Activated CD4-positive, alpha-beta T cell treated with anti-CD3 and anti-CD28 coated beads, Interleukin-2, amount 10 ng/mL, durations not matched to agents 24 days and 14 days (primary cell): Measurements from ENCODE around the gene SNX1. TPM values are rescaled to one million over a fixed set of nuclear protein-coding genes. Genes with fewer than 3 reads are reported as not detected.

Experiments used
- DNase-seq: peaks from one replicate; pipeline ENCODE4 v3.0.0; 2022
- H3K27ac Mint-ChIP-seq: one replicate; pipeline ENCODE4 v1.8.0; 2022; ENCODE audit warnings: mild to moderate bottlenecking, mixed read lengths
- H3K27me3 Mint-ChIP-seq: one replicate; pipeline ENCODE4 v1.8.0; 2022; ENCODE audit warnings: mixed read lengths
- H3K36me3 Mint-ChIP-seq: one replicate; pipeline ENCODE4 v1.8.0; 2022; ENCODE audit warnings: low read depth, mild to moderate bottlenecking, mixed read lengths
- H3K4me1 Mint-ChIP-seq: one replicate; pipeline ENCODE4 v1.8.0; 2021; ENCODE audit warnings: mixed read lengths
- H3K4me3 Mint-ChIP-seq: one replicate; pipeline ENCODE4 v1.8.0; 2022; ENCODE audit warnings: mild to moderate bottlenecking, moderate library complexity, mixed read lengths
- H3K9me3 Mint-ChIP-seq: one replicate; pipeline ENCODE4 v1.8.0; 2021; ENCODE audit warnings: mixed read lengths
- intact Hi-C: fragments of 100-400 bp; cut with micrococcal nuclease; formaldehyde crosslinking; loops from one replicate; pipeline ENCODE4 v1.15.1; 2023
- total RNA-seq: library from RNA; stranded (reverse); gene quantifications from 2 replicates; pipeline ENCODE4 v1.2.3, GENCODE V29; 2022

Gene SNX1
- total RNA-seq, 1 donor from 2014 or later, result 129 TPM

DNA sequence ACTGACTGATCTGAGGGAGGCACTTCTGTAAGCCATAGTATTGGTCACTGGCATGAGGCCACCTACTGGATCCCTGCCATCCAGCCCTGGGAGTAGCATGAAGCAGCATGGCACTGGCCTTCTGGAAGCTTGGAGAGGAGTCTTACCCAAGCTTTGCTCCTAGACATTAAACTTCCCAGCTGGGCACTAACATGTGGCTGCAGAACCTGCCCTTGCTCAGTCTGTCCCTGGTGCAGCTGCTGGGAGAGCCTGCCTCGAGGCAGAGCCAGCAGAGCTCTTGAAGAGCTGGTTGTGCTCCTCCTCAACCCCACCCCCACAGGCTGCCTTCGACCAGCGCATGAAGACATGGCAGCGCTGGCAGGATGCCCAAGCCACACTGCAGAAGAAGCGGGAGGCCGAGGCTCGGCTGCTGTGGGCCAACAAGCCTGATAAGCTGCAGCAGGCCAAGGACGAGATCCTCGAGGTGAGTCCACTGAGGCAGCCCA is 38.6 kb downstream of the SNX1 start:
- Mint-ChIP-seq H3K9me3 (no peaks in the 10 kb centered on the region), H3K36me3 (peaks cover 65% of the 10 kb centered on the region), H3K4me3 (no peak overlapping the region), H3K4me1 (no peaks in the 10 kb centered on the region), H3K27ac (no peak overlapping the region), H3K27me3 (no peaks in the 10 kb centered on the region)
- DNase-seq, result no peak
- intact Hi-C loops, result no loop called here

DNA sequence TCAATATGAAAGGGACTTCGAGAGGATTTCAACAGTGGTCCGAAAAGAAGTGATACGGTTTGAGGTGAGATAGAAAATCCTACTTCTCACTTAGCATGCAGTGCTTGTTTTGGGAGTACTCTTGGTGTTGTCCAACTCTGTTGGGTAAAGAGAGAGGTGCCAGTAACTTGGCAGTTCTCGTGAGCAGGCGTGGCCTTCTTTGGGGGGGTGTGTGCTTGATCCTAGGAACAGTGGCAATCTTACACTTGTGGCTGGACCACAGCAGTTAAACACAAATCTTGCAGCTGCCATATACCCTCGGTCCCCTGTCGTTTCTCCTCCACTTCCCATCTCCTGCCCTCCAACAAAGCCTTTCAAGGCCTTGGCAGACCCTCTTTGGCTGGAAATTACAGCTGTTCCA is 40.6 kb downstream of the SNX1 start:
- intact Hi-C loops, result no loop called here
- Mint-ChIP-seq H3K4me1 (no peaks in the 10 kb centered on the region), H3K27ac (no peak overlapping the region), H3K36me3 (peaks cover 55% of the 10 kb centered on the region), H3K4me3 (no peak overlapping the region), H3K27me3 (no peaks in the 10 kb centered on the region), H3K9me3 (no peaks in the 10 kb centered on the region)
- no peak for DNase-seq

DNA sequence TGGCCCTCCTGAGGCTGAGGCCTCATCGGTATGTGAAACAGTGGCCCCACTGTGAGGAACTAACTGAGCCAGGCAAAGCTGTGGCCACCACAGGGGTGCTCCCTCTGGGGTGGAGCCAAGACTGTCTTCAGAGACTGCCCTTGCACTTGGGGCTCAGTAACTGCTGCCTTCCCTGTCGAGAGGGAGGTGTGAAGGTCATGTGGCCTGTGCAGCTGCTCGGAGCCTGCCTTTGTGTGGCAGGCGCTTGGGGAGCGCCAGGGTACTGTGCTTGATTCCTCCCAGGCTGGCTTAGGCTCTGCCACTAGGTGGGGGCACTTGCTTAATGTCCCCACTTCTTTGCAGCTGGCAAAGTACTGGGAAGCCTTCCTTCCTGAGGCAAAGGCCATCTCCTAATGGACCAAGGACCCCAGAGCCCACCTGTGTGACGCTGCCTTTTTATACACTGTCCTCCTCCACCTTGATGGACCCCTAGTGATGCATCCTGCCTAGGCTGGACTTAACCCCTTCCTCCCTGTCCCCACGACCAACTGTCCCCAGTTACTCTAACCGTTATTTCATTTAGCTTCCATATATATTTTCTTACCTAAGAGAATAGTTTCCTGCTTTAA is 41.5 kb downstream of the SNX1 start:
- Mint-ChIP-seq H3K36me3 (peaks cover 50% of the 10 kb centered on the region), H3K4me1 (no peaks in the 10 kb centered on the region), H3K9me3 (no peaks in the 10 kb centered on the region), H3K4me3 (no peak overlapping the region), H3K27me3 (no peaks in the 10 kb centered on the region), H3K27ac (no peak overlapping the region)
- intact Hi-C loops, result no loop called here
- no peak for DNase-seq

DNA sequence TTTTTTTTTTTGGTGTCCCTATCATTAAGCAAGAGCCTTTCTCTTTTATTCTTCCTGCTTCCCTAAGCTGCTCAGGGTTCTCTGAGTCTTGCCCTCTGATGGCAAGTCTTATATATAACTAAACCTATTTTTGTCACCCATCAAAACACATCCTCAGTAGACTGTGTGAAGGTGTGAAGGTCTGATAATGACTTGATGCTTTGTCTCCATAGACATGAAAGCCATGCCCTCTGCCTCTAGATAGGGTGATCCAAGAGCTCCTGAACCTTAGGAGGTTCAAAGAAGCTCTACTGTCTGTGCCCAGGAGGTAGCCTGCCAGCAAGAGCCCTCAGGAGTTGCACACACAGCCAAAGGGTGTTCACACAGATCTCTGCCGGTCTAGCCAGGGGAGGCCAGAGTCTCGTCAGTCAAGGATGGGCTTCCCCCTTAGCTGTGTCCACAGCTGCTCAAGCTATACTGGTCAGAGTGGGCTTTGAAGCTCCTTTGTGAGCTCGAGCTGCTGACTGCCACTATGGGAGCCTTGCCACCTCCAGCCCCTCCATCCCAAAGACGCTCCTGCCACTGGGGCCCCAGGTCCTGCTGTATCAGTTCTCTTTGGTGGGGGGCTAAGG is 42.7 kb downstream of the SNX1 start:
- DNase-seq, result no peak
- Mint-ChIP-seq H3K4me1 (no peaks in the 10 kb centered on the region), H3K4me3 (no peak overlapping the region), H3K27ac (no peak overlapping the region), H3K9me3 (no peaks in the 10 kb centered on the region), H3K36me3 (peaks cover 42% of the 10 kb centered on the region), H3K27me3 (no peaks in the 10 kb centered on the region)
- intact Hi-C loops, result no loop called here

DNA sequence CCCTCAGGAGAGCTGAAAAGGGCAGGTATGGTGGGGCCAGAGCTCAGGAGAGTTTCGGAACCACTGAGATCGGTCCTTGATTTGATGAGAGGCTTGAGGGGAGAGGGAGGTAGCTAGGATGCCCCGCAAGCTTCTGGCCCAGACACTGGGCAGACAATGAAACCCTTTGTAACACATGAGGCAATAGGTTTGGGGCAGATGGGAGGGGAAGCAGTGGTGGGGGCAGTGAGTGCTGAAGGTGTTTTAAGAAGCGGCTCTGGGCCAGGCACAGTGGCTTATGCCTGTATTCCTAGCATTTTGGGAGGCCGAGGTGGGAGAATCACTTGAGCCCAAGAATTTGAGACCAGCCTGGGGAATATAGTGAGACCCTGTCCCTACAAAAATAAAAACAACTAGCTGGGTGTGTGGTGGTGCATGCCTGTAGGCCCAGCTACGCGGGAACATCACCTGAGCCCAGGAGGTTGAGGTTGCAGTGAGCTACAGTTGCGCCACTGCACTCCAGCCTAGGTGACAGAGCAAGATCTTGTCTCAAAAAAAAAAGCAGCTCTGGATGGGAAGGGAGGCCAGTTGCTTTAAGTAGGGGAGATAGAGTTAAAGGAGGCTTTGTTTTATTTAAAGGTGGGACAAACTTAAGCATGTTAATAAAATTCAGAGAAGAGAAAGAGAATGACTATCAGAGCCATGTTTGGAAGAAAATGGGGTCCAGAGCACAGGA is 46.2 kb downstream of the SNX1 start:
- Mint-ChIP-seq H3K4me1 (no peaks in the 10 kb centered on the region), H3K27ac (no peak overlapping the region), H3K9me3 (no peaks in the 10 kb centered on the region), H3K36me3 (peaks cover 25% of the 10 kb centered on the region), H3K4me3 (no peak overlapping the region), H3K27me3 (no peaks in the 10 kb centered on the region)
- intact Hi-C loops, result no loop called here
- DNase-seq, result no peak

DNA sequence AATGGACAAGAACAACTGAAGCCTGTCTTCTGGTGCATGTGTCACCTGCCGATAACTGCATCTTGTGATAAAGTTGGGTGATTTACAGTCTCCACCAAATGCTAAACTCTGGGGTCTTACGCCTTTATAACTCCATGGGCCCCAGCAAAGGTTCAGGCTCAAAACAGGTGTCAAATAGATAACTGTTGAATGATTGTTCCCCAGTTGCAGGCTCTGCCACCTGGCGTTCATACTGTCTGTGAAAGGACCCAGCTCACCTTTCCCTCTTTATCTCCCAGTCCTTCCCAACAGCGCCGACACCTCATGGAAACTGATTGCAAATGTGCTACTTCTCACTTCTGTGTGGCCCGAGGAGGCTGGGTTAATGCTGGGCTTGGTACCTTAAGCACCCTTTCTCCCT is 47.5 kb downstream of the SNX1 start:
- intact Hi-C loops, result no loop called here
- no peaks in the 10 kb centered on the region for H3K9me3 Mint-ChIP-seq

DNA sequence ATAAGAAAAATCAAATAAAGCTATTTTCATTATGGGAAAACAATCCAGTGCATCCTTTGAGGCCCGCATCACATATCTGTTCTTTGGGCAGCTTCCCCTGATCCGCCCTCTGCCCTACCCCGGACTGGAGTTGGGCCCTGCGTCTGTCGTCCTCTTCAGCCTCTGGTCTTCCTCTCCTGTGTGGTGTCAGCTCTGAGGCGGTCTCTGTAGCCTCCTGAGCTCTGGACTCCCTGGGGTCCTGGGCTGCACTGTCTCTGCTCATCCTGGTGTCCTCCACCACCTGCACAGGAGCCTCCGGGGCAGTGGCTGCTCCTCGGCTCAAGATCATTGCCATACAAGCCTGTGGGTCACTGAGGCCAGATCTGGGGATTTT is 48.4 kb downstream of the SNX1 start:
- peaks cover 18% of the 10 kb centered on the region for H3K36me3 Mint-ChIP-seq
- H3K4me1 Mint-ChIP-seq, result peaks cover 2% of the 10 kb centered on the region
- H3K27ac Mint-ChIP-seq, result no peak overlapping the region
- H3K9me3 Mint-ChIP-seq, result no peaks in the 10 kb centered on the region
- intact Hi-C loops, result no loop called here
- H3K27me3 Mint-ChIP-seq, result no peaks in the 10 kb centered on the region
- DNase-seq, result no peak
- no peak overlapping the region for H3K4me3 Mint-ChIP-seq

More for the DNA sequence above, 47.5 kb downstream of the SNX1 start:
- Mint-ChIP-seq H3K27me3 (no peaks in the 10 kb centered on the region), H3K4me1 (no peaks in the 10 kb centered on the region), H3K4me3 (no peak overlapping the region), H3K27ac (no peak overlapping the region), H3K36me3 (peaks cover 20% of the 10 kb centered on the region)
- no peak for DNase-seq

DNA sequence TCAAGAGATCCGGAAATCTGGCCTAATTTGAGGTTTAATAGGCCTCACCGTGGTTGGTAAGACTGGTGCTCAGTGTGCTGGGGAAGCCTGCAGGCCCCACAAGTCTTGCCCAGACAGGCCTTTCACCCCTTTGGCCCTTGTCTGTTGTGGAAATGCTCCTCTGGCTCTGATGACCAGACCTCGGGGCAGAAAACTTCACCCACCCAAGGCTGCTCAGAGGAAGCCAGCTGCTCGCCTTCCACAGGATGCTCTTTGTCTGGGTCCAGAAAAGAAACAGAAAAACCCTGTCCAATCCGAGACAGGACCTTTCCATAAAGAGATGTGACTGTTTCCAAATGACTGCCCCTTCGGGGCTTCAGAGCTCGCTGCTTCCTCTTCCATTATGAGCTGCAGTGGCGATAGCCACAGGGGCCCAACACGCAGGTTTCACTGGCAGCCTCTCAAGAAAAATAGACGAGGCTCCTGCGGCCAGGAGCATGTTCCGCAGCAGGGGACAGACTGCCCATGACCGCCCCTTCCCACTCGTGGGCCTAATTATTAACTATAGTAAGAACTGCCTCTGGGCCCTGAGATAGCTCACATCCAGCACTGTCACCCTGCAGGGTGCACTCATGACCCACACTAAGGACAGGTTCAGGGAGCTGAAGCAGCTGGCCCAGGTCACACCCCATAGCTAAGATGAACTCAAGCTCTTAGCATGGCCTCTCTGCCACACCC is 48.9 kb downstream of the SNX1 start:
- Mint-ChIP-seq H3K4me3 (no peak overlapping the region), H3K9me3 (no peaks in the 10 kb centered on the region), H3K4me1 (peaks cover 6% of the 10 kb centered on the region), H3K36me3 (peaks cover 18% of the 10 kb centered on the region), H3K27me3 (no peaks in the 10 kb centered on the region), H3K27ac (no peak overlapping the region)
- DNase-seq, result no peak
- intact Hi-C loops, result no loop called here

DNA sequence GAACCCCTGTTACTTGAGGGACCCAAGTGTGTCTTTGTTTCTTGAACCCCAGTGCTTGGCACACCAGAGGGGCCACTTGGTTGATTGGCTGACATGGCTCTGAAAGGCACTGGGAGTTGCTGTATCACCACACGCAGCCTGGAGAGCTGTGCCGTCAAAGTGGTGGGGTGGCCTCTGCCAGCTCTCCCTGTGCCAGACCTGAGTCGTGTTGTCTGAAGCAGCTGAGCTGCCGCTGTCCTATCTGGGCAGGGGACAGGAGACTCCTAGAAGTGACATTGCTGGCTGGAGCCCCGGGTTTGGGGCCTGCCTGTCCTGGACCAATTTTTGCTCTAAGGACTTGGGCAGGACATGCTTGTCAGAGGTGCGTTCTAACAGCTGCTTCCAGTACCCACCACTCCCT is 50.3 kb downstream of the SNX1 start:
- Mint-ChIP-seq H3K36me3 (peaks cover 15% of the 10 kb centered on the region), H3K9me3 (no peaks in the 10 kb centered on the region), H3K4me3 (no peak overlapping the region), H3K4me1 (peaks cover 13% of the 10 kb centered on the region), H3K27me3 (no peaks in the 10 kb centered on the region), H3K27ac (no peak overlapping the region)
- intact Hi-C loops, result no loop called here
- no peak for DNase-seq

DNA sequence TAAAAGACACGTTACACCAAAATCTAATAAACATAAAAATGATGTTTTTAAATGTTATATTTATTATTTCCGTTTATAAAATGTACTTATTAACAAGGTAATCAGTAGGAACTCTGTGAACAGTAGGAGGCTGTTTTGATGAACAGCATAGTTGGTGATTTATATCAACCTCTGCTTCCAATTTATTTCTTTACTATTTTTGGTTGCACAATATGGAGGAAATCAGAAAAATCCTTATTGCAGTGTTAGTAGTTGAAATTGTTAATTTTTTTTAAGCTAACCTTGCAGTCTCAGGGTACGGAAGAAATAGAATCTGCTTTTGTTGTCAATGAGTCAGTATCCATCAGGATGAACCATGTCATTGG is 50.7 kb downstream of the SNX1 start:
- DNase-seq, result no peak
- Mint-ChIP-seq H3K36me3 (peaks cover 11% of the 10 kb centered on the region), H3K27me3 (no peaks in the 10 kb centered on the region), H3K27ac (no peak overlapping the region), H3K9me3 (no peaks in the 10 kb centered on the region), H3K4me3 (no peak overlapping the region), H3K4me1 (peaks cover 13% of the 10 kb centered on the region)
- intact Hi-C loops, result no loop called here

DNA sequence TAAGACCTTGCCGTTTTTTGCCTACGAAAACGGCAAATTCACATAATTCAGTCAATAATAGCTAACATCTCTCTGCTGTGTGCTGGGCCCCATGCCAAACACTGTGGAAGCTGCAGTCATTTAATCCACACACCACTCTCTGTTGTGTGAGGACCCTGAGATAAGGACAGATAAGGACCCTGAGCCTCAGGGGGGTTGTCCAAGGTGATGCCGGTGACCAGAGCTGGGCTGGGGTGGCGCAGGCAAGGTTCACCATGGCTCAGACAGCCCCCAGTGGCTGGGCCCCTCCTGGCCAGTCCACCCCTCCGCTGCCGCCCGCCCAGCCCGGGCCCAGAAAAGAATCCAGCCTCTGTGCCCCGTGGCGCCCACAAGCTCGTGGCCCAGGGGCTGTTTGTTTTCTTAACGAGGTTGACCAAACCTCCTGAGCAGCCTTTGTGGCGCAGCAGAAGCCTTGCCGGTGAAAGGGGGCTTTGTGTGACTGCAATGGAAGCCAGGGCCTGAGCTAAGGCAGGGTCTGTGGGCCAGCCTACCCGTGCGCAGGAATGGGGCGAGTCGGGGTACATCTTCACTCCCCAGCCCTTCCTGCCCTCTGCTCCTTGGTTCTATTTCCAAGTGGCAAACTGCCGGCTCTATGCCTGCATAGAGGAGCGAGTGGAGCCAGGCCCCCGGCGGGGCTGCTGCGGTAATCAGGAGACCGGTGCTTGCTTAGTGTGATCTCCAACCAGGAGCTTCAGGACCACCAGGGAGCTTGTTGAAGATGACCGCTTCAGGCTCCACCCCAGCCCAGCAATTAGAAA is 51.3 kb downstream of the SNX1 start:
- intact Hi-C loops, result no loop called here
- H3K27me3 Mint-ChIP-seq, result no peaks in the 10 kb centered on the region

DNA sequence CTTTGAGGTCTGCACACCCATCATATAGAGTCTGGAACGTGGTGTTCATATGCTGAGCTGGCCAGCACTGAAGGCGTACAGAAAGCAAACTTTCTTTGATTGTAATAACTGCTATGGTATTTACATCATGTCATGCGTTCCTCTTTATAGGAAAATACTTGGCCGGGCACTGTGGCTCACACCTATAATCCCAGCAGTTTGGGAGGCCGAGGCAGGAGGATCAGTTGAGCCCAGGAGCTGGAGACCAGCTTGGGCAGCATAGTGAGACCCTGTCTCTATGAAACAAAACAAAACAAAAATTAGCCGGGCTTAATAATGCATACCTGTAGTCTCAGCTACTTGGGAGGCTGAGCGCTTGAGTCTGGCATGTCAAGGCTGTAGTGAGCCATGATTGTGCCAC is 52.4 kb downstream of the SNX1 start:
- no peaks in the 10 kb centered on the region for H3K9me3 Mint-ChIP-seq
- H3K4me3 Mint-ChIP-seq, result no peak overlapping the region
- peaks cover 8% of the 10 kb centered on the region for H3K36me3 Mint-ChIP-seq
- intact Hi-C loops, result no loop called here
- H3K4me1 Mint-ChIP-seq, result peaks cover 14% of the 10 kb centered on the region
- peaks cover 3% of the 10 kb centered on the region for H3K27me3 Mint-ChIP-seq
- H3K27ac Mint-ChIP-seq, result no peak overlapping the region
- no peak for DNase-seq

More for the DNA sequence above, 51.3 kb downstream of the SNX1 start:
- DNase-seq, result no peak
- no peak overlapping the region for H3K4me3 Mint-ChIP-seq
- H3K4me1 Mint-ChIP-seq, result peaks cover 13% of the 10 kb centered on the region
- no peak overlapping the region for H3K27ac Mint-ChIP-seq
- H3K9me3 Mint-ChIP-seq, result no peaks in the 10 kb centered on the region
- peaks cover 8% of the 10 kb centered on the region for H3K36me3 Mint-ChIP-seq

DNA sequence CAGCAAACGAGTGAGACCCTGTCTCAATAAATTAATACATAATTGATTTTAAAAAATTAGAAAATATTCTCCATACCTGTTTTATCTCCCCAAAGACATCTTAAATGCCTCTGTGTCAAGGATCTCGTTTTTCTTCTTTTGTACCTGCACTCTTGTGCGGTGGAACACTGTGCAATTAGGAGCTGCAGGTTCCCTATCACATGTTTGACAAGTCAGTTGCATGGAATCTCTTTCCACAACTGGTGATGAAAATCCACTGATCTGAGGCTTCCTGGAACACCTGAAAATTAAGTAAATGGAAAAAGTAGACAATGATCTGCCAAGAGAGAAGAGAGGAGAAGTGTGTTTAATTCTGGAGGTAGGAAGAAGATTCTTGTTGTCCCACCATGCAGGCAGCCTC is 52.8 kb downstream of the SNX1 start:
- peaks cover 5% of the 10 kb centered on the region for H3K27me3 Mint-ChIP-seq
- H3K9me3 Mint-ChIP-seq, result no peaks in the 10 kb centered on the region
- no peak for DNase-seq
- no peak overlapping the region for H3K4me3 Mint-ChIP-seq
- H3K36me3 Mint-ChIP-seq, result peaks cover 8% of the 10 kb centered on the region
- no peak overlapping the region for H3K27ac Mint-ChIP-seq
- H3K4me1 Mint-ChIP-seq, result peaks cover 18% of the 10 kb centered on the region
- intact Hi-C loops, result no loop called here
